GM19324 (cell line): Measurements from ENCODE around the gene ANXA9.

Experiments
- ATAC-seq: cut with Tn5 transposase; IDR thresholded peaks from one replicate; pipeline ENCODE4 v1.9.1; 2021; ENCODE audit warnings: mild to moderate bottlenecking, moderate library complexity; ENCODE audit not compliant: unreplicated experiment, low FRiP score

Gene ANXA9

DNA sequence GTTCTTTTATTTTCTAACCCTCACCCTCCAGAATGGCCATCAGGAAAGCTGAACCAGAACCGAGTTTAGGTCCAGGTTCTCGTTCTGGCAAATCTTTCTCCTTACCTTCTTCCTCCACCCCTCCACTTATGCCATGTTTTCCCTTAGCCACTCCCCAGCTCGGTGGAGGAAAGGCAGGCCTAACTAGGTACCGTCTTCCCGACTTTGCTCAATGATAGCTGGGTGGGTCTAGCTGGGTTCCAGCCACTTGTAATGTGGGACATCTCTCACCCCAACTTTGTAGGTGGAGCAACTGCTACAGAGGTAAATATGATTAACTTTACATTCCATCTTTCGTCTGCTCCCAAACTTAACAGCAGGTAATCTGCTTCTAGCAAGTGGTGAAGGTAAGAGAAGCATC is 54.9 kb downstream of the ANXA9 start:
- no peak for ATAC-seq

DNA sequence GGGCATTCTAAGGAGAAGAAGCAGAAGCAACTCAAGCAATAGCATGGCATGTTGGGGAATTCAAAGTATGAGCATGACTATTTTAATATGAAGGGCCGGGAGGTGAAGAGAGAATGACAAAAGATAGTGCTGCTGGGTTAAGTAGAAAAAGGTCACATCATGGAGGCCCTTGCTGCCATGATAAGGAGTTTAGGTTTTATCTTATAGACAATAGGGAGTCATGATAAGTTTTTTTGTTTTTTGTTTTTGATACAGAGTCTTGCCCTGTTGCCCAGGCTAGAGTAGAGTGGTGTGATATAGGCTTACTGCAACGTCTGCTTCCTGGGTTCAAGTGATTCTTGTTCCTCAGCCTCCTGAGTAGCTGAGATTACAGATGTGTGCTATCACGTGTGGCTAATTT is 57.4 kb downstream of the ANXA9 start:
- no peak for ATAC-seq

DNA sequence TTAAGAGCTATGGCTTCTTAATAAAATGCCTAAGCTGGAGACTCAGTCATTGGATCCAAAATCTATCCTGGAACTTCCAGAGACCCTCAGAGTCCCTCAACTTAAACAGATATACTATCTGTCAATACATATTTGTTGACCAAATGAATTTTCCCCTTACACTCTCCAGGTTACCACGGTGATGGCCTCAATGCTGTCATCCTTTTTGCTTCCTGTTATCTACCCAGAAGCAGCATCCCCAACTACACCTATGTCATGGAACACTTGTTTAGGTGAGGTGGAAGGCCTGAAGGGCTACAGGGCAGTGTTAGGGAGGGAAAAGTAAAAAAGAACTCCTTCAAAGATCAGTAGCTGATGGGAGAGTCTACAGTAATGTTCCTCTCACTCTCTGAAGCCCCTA is 61.1 kb downstream of the ANXA9 start:
- ATAC-seq, result no peak
